Neural progenitor cell (in vitro differentiated cells): Measurements from ENCODE around the gene MYO1F. TPM values are rescaled to one million over a fixed set of nuclear protein-coding genes. Genes with fewer than 3 reads are reported as not detected.
A peak's percentile ranks its signal among the peaks of the same experiment; 100 is the strongest.
"Not testable (repeated sequence)": the region's sequence is repeated elsewhere in the genome, so short reads cannot be mapped to it uniquely, and the experiment has no call there.

ENCODE experiments used
- DNase-seq: peaks from one replicate; pipeline ENCODE4 v3.0.0-alpha.2; 2016; ENCODE audit warnings: low spot score
- H2AFZ ChIP-seq: fragments of 200-600 bp; sonication (generic); replicated peaks from 2 replicates; pipeline ENCODE4 v1.6.1; 2016; ENCODE audit warnings: antibody characterized with exemption
- H3F3A ChIP-seq: fragments of 200-600 bp; sonication (generic); 2 replicates; pipeline ENCODE4 v1.6.1; 2016; ENCODE audit warnings: antibody characterized with exemption, low read depth
- H3K27ac ChIP-seq: fragments of 200-600 bp; sonication (generic); 2 replicates; pipeline ENCODE4 v1.5.1; 2016; ENCODE audit warnings: mild to moderate bottlenecking
- H3K27me3 ChIP-seq: fragments of 200-600 bp; sonication (generic); 2 replicates; pipeline ENCODE4 v1.6.1; 2016; ENCODE audit warnings: mild to moderate bottlenecking, moderate library complexity
- H3K36me3 ChIP-seq: fragments of 200-600 bp; sonication (generic); 2 replicates; pipeline ENCODE4 v1.5.1; 2016
- H3K4me1 ChIP-seq: fragments of 200-600 bp; sonication (generic); 2 replicates; pipeline ENCODE4 v1.6.1; 2016; ENCODE audit warnings: mixed run types
- H3K4me2 ChIP-seq: fragments of 200-600 bp; sonication (generic); 2 replicates; pipeline ENCODE4 v1.6.1; 2016
- H3K4me3 ChIP-seq: fragments of 200-600 bp; sonication (generic); 2 replicates; pipeline ENCODE4 v1.5.1; 2016
- H3K79me2 ChIP-seq: fragments of 200-600 bp; sonication (generic); 2 replicates; pipeline ENCODE4 v1.6.1; 2016; ENCODE audit warnings: low read depth
- H3K9ac ChIP-seq: fragments of 200-600 bp; sonication (generic); 2 replicates; pipeline ENCODE4 v1.6.1; 2016
- H3K9me3 ChIP-seq: fragments of 200-600 bp; sonication (generic); 2 replicates; pipeline ENCODE4 v1.5.1; 2016; ENCODE audit warnings: low read depth
- H4K20me1 ChIP-seq: fragments of 200-600 bp; sonication (generic); 2 replicates; pipeline ENCODE4 v1.6.1; 2016; ENCODE audit warnings: low read depth
- H3K27ac Mint-ChIP-seq: 3 replicates; pipeline ENCODE4 v1.8.0; 2021; ENCODE audit warnings: mixed read lengths
- H3K27me3 Mint-ChIP-seq: 2 replicates; pipeline ENCODE4 v1.8.0; 2022; ENCODE audit warnings: low read depth, mild to moderate bottlenecking, inconsistent platforms, moderate library complexity, mixed read lengths; ENCODE audit not compliant: insufficient read depth
- H3K36me3 Mint-ChIP-seq: 3 replicates; pipeline ENCODE4 v1.8.0; 2021; ENCODE audit warnings: mixed read lengths
- H3K4me1 Mint-ChIP-seq: 3 replicates; pipeline ENCODE4 v1.8.0; 2021; ENCODE audit warnings: mixed read lengths
- H3K4me3 Mint-ChIP-seq: 3 replicates; pipeline ENCODE4 v1.8.0; 2021; ENCODE audit warnings: mild to moderate bottlenecking, moderate library complexity, mixed read lengths
- H3K9me3 Mint-ChIP-seq: 3 replicates; pipeline ENCODE4 v1.8.0; 2020; ENCODE audit warnings: mixed read lengths
- CTCF ChIP-seq: fragments of 200-600 bp; sonication (generic); IDR thresholded peaks from 2 replicates; pipeline ENCODE4 v1.5.1; 2017; ENCODE audit warnings: antibody characterized with exemption, mild to moderate bottlenecking
- EZH2 ChIP-seq: fragments of 200-600 bp; sonication (generic); IDR thresholded peaks from 2 replicates; pipeline ENCODE4 v1.6.1; 2017; ENCODE audit warnings: antibody characterized with exemption, mild to moderate bottlenecking, moderate library complexity
- EZH2phosphoT487 ChIP-seq: fragments of 200-600 bp; sonication (generic); IDR thresholded peaks from 2 replicates; pipeline ENCODE4 v1.6.1; 2017; ENCODE audit warnings: antibody characterized with exemption
- total RNA-seq: library from RNA; depleted of rRNA; stranded (reverse); fragments of >200 nt; gene quantifications from 2 replicates; pipeline ENCODE4 v1.2.3, GENCODE V29; 2015; ENCODE audit warnings: low replicate concordance

The MYO1F gene
- total RNA-seq, 1 donor from 2014 or later: 0.15 TPM

- peaks cover 14% of the 10 kb centered on the region for H3K27me3 Mint-ChIP-seq
- Histone ChIP-seq H3K9me3 (no peaks in the 10 kb centered on the region), H4K20me1 (no peaks in the 10 kb centered on the region), H3F3A (peaks cover 11% of the 10 kb centered on the region), H3K4me1 (peaks cover 5% of the 10 kb centered on the region), H3K79me2 (no peaks in the 10 kb centered on the region), H3K4me3 (no peak overlapping the region), H3K9ac (no peak overlapping the region), H3K27ac (no peak overlapping the region), H3K36me3 (no peaks in the 10 kb centered on the region), H2AFZ (no peak overlapping the region), H3K27me3 (peaks cover 13% of the 10 kb centered on the region), H3K4me2 (no peak overlapping the region)
- H3K4me3 Mint-ChIP-seq: peak overlapping the region; percentile 11
- H3K4me1 Mint-ChIP-seq: peaks cover 15% of the 10 kb centered on the region
- DNase-seq: peak; percentile 85
- no peaks in the 10 kb centered on the region for H3K36me3 Mint-ChIP-seq
- H3K27ac Mint-ChIP-seq: no peak overlapping the region
- TF ChIP-seq EZH2: peak; percentile 55
- peak; percentile 96 for TF ChIP-seq CTCF
- TF ChIP-seq EZH2phosphoT487: no peak
- H3K9me3 Mint-ChIP-seq: no peaks in the 10 kb centered on the region
Measured at GRCh38 chr19:8578642-8579265, 1.5 kb upstream of the MYO1F start.

- Histone ChIP-seq H3K4me2 (no peak overlapping the region), H3K27me3 (peaks cover 13% of the 10 kb centered on the region), H3K9ac (no peak overlapping the region), H2AFZ (no peak overlapping the region), H3K27ac (no peak overlapping the region), H3K36me3 (no peaks in the 10 kb centered on the region), H4K20me1 (no peaks in the 10 kb centered on the region), H3K4me3 (no peak overlapping the region), H3K9me3 (no peaks in the 10 kb centered on the region), H3F3A (peaks cover 11% of the 10 kb centered on the region), H3K79me2 (no peaks in the 10 kb centered on the region), H3K4me1 (peaks cover 5% of the 10 kb centered on the region)
- no peak overlapping the region for H3K27ac Mint-ChIP-seq
- H3K9me3 Mint-ChIP-seq: no peaks in the 10 kb centered on the region
- H3K4me1 Mint-ChIP-seq: peaks cover 15% of the 10 kb centered on the region
- no peak for DNase-seq
- TF ChIP-seq EZH2phosphoT487 (no peak), EZH2 (no peak), CTCF (no peak)
- H3K27me3 Mint-ChIP-seq: peaks cover 14% of the 10 kb centered on the region
- no peak overlapping the region for H3K4me3 Mint-ChIP-seq
- no peaks in the 10 kb centered on the region for H3K36me3 Mint-ChIP-seq
Measured at GRCh38 chr19:8577741-8578140, 499 bp upstream of the MYO1F start.

GRCh38 chr19:8576273-8576993, 809 bp downstream of the MYO1F start:
- Histone ChIP-seq H2AFZ (no peak overlapping the region), H3K9me3 (no peaks in the 10 kb centered on the region), H3F3A (peaks cover 11% of the 10 kb centered on the region), H3K36me3 (no peaks in the 10 kb centered on the region), H3K27ac (no peak overlapping the region), H4K20me1 (no peaks in the 10 kb centered on the region), H3K4me2 (no peak overlapping the region), H3K4me3 (no peak overlapping the region), H3K27me3 (peaks cover 13% of the 10 kb centered on the region), H3K79me2 (no peaks in the 10 kb centered on the region), H3K9ac (no peak overlapping the region), H3K4me1 (peaks cover 5% of the 10 kb centered on the region)
- H3K4me1 Mint-ChIP-seq: peaks cover 15% of the 10 kb centered on the region
- TF ChIP-seq EZH2 (no peak), EZH2phosphoT487 (no peak)
- no peak overlapping the region for H3K27ac Mint-ChIP-seq
- H3K36me3 Mint-ChIP-seq: no peaks in the 10 kb centered on the region
- H3K9me3 Mint-ChIP-seq: no peaks in the 10 kb centered on the region
- H3K4me3 Mint-ChIP-seq: peak overlapping the region; percentile 13
- peaks cover 10% of the 10 kb centered on the region for H3K27me3 Mint-ChIP-seq
- DNase-seq: no peak

- TF ChIP-seq EZH2: no peak
- TF ChIP-seq CTCF: no peak
- no peak for TF ChIP-seq EZH2phosphoT487
- Mint-ChIP-seq H3K9me3 (no peaks in the 10 kb centered on the region), H3K27me3 (peaks cover 10% of the 10 kb centered on the region), H3K27ac (no peak overlapping the region), H3K36me3 (no peaks in the 10 kb centered on the region), H3K4me3 (no peak overlapping the region), H3K4me1 (peaks cover 15% of the 10 kb centered on the region)
- Histone ChIP-seq H4K20me1 (no peaks in the 10 kb centered on the region), H3F3A (peaks cover 8% of the 10 kb centered on the region), H3K27ac (no peak overlapping the region), H3K79me2 (no peaks in the 10 kb centered on the region), H3K4me3 (no peak overlapping the region), H3K36me3 (no peaks in the 10 kb centered on the region), H3K4me1 (peaks cover 5% of the 10 kb centered on the region), H2AFZ (no peak overlapping the region), H3K4me2 (peak overlapping the region; percentile 58), H3K9ac (no peak overlapping the region), H3K9me3 (no peaks in the 10 kb centered on the region), H3K27me3 (peaks cover 13% of the 10 kb centered on the region)
- DNase-seq: no peak
Measured at GRCh38 chr19:8575467-8575997, 1.7 kb downstream of the MYO1F start.

GRCh38 chr19:8574619-8574922, 2.7 kb downstream of the MYO1F start:
- H3K27ac ChIP-seq, H3K4me2 ChIP-seq, H3K36me3 ChIP-seq, H3K79me2 ChIP-seq, H2AFZ ChIP-seq, H3K27ac Mint-ChIP-seq, H4K20me1 ChIP-seq, H3K9me3 Mint-ChIP-seq, H3F3A ChIP-seq, H3K4me3 Mint-ChIP-seq, H3K9me3 ChIP-seq, DNase-seq, H3K9ac ChIP-seq, H3K4me3 ChIP-seq, H3K4me1 ChIP-seq, H3K36me3 Mint-ChIP-seq: not testable (repeated sequence)
- peaks cover 15% of the 10 kb centered on the region for H3K4me1 Mint-ChIP-seq
- H3K27me3 ChIP-seq: peaks cover 11% of the 10 kb centered on the region
- H3K27me3 Mint-ChIP-seq: peaks cover 13% of the 10 kb centered on the region
